Mammary epithelial cell (primary cell): ENCODE measurements around the gene LRCH1.

Experiments used
- CTCF ChIP-seq, 2 donors: IDR thresholded peaks in 1 of 2; conservative IDR thresholded peaks in 1 of 2; 2 replicates each; pipeline ENCODE4 v1.5.1; 2011 to 2012; ENCODE audit warnings: inconsistent platforms in 2 of 2, low read length in 2 of 2, mild to moderate bottlenecking in 2 of 2, control low read depth in 1 of 2, low read depth in 1 of 2; ENCODE audit not compliant: insufficient read depth in 1 of 2; ENCODE audit errors: extremely low read depth in 1 of 2
- EZH2 ChIP-seq: IDR thresholded peaks from 2 replicates; pipeline ENCODE4 v1.6.1; 2012; ENCODE audit warnings: low read length, inconsistent platforms, borderline replicate concordance

GRCh38 chr13:46756977-46757376, 204.0 kb downstream of the LRCH1 start:
- TF ChIP-seq CTCF (conservative IDR thresholded peaks at IDR 0.05 in 1 of 2, IDR thresholded peaks at IDR 0.05 in 1 of 2; ENCODE audit: extremely low read depth in 1 of 2, insufficient read depth in 1 of 2, low read depth in 1 of 2, low read length in 2 of 2) (no peak), EZH2 (no peak)
